H1 (cell line): ENCODE results near the gene ACOT7.

Source experiments
- CEBPB ChIP-seq: IDR thresholded peaks from 2 replicates; pipeline ENCODE4 v1.6.1; 2012; ENCODE audit warnings: low read depth, low read length
- CTCF ChIP-seq, 3 experiments: IDR thresholded peaks; 1 replicate in 2 of 3; 2 replicates in 1 of 3; pipeline versions ENCODE4 v1.5.1 to v1.6.1; 2011; ENCODE audit warnings: low read length in 3 of 3, mild to moderate bottlenecking in 3 of 3, inconsistent platforms in 2 of 3, low read depth in 1 of 3, moderate library complexity in 1 of 3; ENCODE audit not compliant: insufficient read depth in 1 of 3; ENCODE audit errors: control extremely low read depth in 1 of 3
- E2F6 ChIP-seq: IDR thresholded peaks from 2 replicates; pipeline ENCODE4 v1.6.1; 2012; ENCODE audit warnings: inconsistent platforms
- EZH2 ChIP-seq: fragments of 200-600 bp; sonication (generic); IDR thresholded peaks from 2 replicates; pipeline ENCODE4 v1.7.1; 2012; ENCODE audit warnings: low read depth, mild to moderate bottlenecking, moderate library complexity, low read length, inconsistent platforms; ENCODE audit not compliant: severe bottlenecking
- JUN ChIP-seq: IDR thresholded peaks from 2 replicates; pipeline ENCODE4 v1.6.1; 2011; ENCODE audit warnings: low read depth, mild to moderate bottlenecking, improper control_type of control experiment, low read length
- POLR2A ChIP-seq, 2 experiments: IDR thresholded peaks; 1 replicate in 1 of 2; 2 replicates in 1 of 2; pipeline ENCODE4 v1.6.1; 2011; ENCODE audit warnings: low read depth in 2 of 2, low read length in 2 of 2, mild to moderate bottlenecking in 2 of 2; ENCODE audit errors: control extremely low read depth in 1 of 2
- POLR2AphosphoS5 ChIP-seq: IDR thresholded peaks from 2 replicates; pipeline ENCODE4 v1.6.1; 2011; ENCODE audit warnings: low read depth, low read length
- RAD21 ChIP-seq, 2 experiments: IDR thresholded peaks in 1 of 2; conservative IDR thresholded peaks in 1 of 2; 2 replicates each; pipeline ENCODE4 v1.6.1; 2011; ENCODE audit warnings: low read depth in 2 of 2, low read length in 2 of 2, improper control_type of control experiment in 1 of 2, inconsistent platforms in 1 of 2, mild to moderate bottlenecking in 1 of 2, moderate library complexity in 1 of 2
- RXRA ChIP-seq: IDR thresholded peaks from 2 replicates; pipeline ENCODE4 v1.6.1; 2011; ENCODE audit warnings: low read depth, mild to moderate bottlenecking, low read length, moderate library complexity; ENCODE audit not compliant: insufficient read depth
- SIN3A ChIP-seq, 2 experiments: IDR thresholded peaks in 1 of 2; conservative IDR thresholded peaks in 1 of 2; 2 replicates each; pipeline ENCODE4 v1.6.1; 2011 to 2012; ENCODE audit warnings: low read length in 2 of 2, improper control_type of control experiment in 1 of 2, low read depth in 1 of 2, mild to moderate bottlenecking in 1 of 2
- SIX5 ChIP-seq: IDR thresholded peaks from 2 replicates; pipeline ENCODE4 v1.6.1; 2011; ENCODE audit warnings: mild to moderate bottlenecking, low read depth, low read length
- USF2 ChIP-seq: IDR thresholded peaks from 2 replicates; pipeline ENCODE4 v1.6.1; 2011; ENCODE audit warnings: low read length, improper control_type of control experiment
- YY1 ChIP-seq: IDR thresholded peaks from 2 replicates; pipeline ENCODE4 v1.6.1; 2011; ENCODE audit warnings: low read depth, mild to moderate bottlenecking, low read length

- TF ChIP-seq EZH2 (no peak), SIN3A (conservative IDR thresholded peaks at IDR 0.05 in 1 of 2, IDR thresholded peaks at IDR 0.05 in 1 of 2; ENCODE audit: low read depth in 1 of 2, low read length in 2 of 2) (no peak), CEBPB (no peak), POLR2AphosphoS5 (no peak), POLR2A (IDR thresholded peaks at IDR 0.05; ENCODE audit: control extremely low read depth in 1 of 2, low read depth in 2 of 2, low read length in 2 of 2) (no peak), CTCF (IDR thresholded peaks at IDR 0.05; ENCODE audit: control extremely low read depth in 1 of 3, insufficient read depth in 1 of 3, low read depth in 1 of 3, low read length in 3 of 3) (no peak), E2F6 (no peak), USF2 (no peak), YY1 (no peak), RAD21 (IDR thresholded peaks at IDR 0.05 in 1 of 2, conservative IDR thresholded peaks at IDR 0.05 in 1 of 2; ENCODE audit: low read depth in 2 of 2, low read length in 2 of 2) (no peak), JUN (no peak), RXRA (no peak), SIX5 (no peak)
Observed at GRCh38 chr1:6274622-6275139, 118.9 kb downstream of the ACOT7 start.
